Prostate gland (tissue), 2 donors: Measurements from ENCODE around the gene C1orf216. TPM values are rescaled to one million over a fixed set of nuclear protein-coding genes. Genes with fewer than 3 reads are reported as not detected.

ENCODE experiments used
- DNase-seq: peaks from one replicate; pipeline ENCODE4 v3.0.0-alpha.2; 2019; ENCODE audit warnings: low spot score
- H3K27ac ChIP-seq, 2 donors: fragments of 200-600 bp; sonication (generic); 2 replicates each; pipeline ENCODE4 v1.5.1; 2017 to 2019
- H3K27me3 ChIP-seq: fragments of 200-600 bp; sonication (generic); replicated peaks from 2 replicates; pipeline ENCODE4 v1.5.1; 2019; ENCODE audit not compliant: insufficient read depth
- H3K36me3 ChIP-seq, 2 donors: fragments of 200-600 bp; sonication (generic); 1 replicate in 1 of 2; 2 replicates in 1 of 2; pipeline versions ENCODE4 v1.5.1 to v1.8.1; 2017 to 2019
- H3K4me1 ChIP-seq: fragments of 200-600 bp; sonication (generic); replicated peaks from 2 replicates; pipeline ENCODE4 v1.5.1; 2019
- H3K4me3 ChIP-seq, 2 donors: fragments of 200-600 bp; sonication (generic); 2 replicates each; pipeline ENCODE4 v1.5.1; 2017 to 2019
- H3K9me3 ChIP-seq: fragments of 200-600 bp; sonication (generic); 2 replicates; pipeline ENCODE4 v1.5.1; 2017
- POLR2A ChIP-seq: fragments of 450-650 bp; IDR thresholded peaks from one replicate; pipeline ENCODE4 v1.6.1; 2016; ENCODE audit warnings: antibody characterized with exemption, mild to moderate bottlenecking
- POLR2AphosphoS5 ChIP-seq: sonication (generic); formaldehyde crosslinking; IDR thresholded peaks from one replicate; pipeline ENCODE4 v1.6.1; 2017; ENCODE audit warnings: antibody characterized with exemption
- WGBS: methylation state at CpG from one replicate; pipeline ENCODE4 v1.1.5; 2018; 5-methylcytosine and 5-hydroxymethylcytosine counted together
- intact Hi-C: fragments of 100-400 bp; cut with DNase I; formaldehyde crosslinking; loops from one replicate; pipeline ENCODE4 v1.14.2; 2022
- total RNA-seq, 2 donors: library from RNA; depleted of rRNA; stranded (reverse); fragments of >200 nt; gene quantifications; one replicate each; pipeline ENCODE4 v1.1.0, GENCODE V29; 2016
- TF ChIP-seq, protein P1 (sequence below), 4 experiments: fragments of 200-600 bp in 2 of 4; fragments of 450-650 bp in 2 of 4; sonication (generic) in 2 of 4; IDR thresholded peaks; 1 replicate in 3 of 4; 2 replicates in 1 of 4; pipeline ENCODE4 v1.5.1; 2016 to 2019; ENCODE audit warnings: antibody characterized with exemption in 4 of 4, mild to moderate bottlenecking in 2 of 4, moderate library complexity in 2 of 4

The C1orf216 gene
- total RNA-seq, 2 donors from 2014 or later: 10.1 to 12.9 TPM

DNA sequence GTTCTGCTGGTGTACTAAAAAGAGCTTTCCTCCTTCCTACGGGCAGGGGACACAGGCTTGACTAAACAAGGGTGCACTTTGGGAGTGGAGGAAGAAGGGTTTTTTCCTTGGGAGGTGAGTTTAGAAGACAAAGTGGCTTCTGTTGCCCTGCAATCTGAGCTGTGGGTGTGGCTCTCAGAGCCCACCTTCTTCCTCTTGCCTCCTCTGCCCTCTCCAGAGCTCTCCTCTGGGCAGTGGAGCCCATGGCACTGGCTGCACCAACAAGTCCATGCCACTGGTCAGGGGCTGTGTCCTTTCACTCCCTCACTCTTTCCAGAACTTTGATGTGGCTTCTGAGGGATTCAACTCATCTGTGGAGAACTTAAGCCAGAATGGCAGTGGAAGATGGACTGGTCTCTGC is 51.8 kb downstream of the C1orf216 start:
- H3K4me1 ChIP-seq: no peaks in the 10 kb centered on the region
- H3K9me3 ChIP-seq: no peaks in the 10 kb centered on the region
- no peak overlapping the region for H3K27ac ChIP-seq
- no peaks in the 10 kb centered on the region for H3K36me3 ChIP-seq
- no peak for DNase-seq
- H3K27me3 ChIP-seq: no peaks in the 10 kb centered on the region
- TF ChIP-seq, protein P1, sequence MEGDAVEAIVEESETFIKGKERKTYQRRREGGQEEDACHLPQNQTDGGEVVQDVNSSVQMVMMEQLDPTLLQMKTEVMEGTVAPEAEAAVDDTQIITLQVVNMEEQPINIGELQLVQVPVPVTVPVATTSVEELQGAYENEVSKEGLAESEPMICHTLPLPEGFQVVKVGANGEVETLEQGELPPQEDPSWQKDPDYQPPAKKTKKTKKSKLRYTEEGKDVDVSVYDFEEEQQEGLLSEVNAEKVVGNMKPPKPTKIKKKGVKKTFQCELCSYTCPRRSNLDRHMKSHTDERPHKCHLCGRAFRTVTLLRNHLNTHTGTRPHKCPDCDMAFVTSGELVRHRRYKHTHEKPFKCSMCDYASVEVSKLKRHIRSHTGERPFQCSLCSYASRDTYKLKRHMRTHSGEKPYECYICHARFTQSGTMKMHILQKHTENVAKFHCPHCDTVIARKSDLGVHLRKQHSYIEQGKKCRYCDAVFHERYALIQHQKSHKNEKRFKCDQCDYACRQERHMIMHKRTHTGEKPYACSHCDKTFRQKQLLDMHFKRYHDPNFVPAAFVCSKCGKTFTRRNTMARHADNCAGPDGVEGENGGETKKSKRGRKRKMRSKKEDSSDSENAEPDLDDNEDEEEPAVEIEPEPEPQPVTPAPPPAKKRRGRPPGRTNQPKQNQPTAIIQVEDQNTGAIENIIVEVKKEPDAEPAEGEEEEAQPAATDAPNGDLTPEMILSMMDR (IDR thresholded peaks at IDR 0.05): no peak
- TF ChIP-seq POLR2AphosphoS5 (no peak), POLR2A (no peak)
- WGBS: 18% methylated on average over 1 of the region's 1 CpG
- H3K4me3 ChIP-seq: no peak overlapping the region
- intact Hi-C loops: no loop called here

DNA sequence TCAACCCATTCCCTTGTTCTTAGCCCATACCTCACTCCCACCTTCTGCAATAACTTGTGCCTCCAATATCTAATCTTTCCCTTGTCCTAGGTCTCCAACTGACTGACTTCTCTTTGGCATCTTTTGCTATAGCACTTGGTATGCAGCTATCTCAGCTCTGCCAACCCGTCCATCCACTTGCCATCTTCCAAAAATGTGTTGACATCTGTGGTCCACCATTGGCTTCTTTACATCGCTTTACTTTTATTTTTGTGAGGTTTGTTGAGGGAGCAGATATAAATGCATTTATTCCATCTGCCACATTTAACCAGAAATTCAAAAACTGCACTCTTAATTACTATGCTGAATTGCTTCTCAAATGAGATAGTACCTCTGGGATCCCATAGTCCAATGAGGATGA is 52.5 kb downstream of the C1orf216 start:
- intact Hi-C loops: no loop called here
- Histone ChIP-seq H3K36me3 (no peaks in the 10 kb centered on the region), H3K9me3 (no peaks in the 10 kb centered on the region), H3K4me3 (no peak overlapping the region), H3K27me3 (no peaks in the 10 kb centered on the region), H3K4me1 (no peaks in the 10 kb centered on the region), H3K27ac (no peak overlapping the region)
- no peak for DNase-seq
- 93% methylated on average over 2 of the region's 2 CpGs for WGBS
- TF ChIP-seq POLR2A (no peak), POLR2AphosphoS5 (no peak)
- TF ChIP-seq, protein P1 (IDR thresholded peaks at IDR 0.05): no peak

Other genes with a start within 250 kb of the C1orf216 start
- gene KIAA0319L, start 161.5 kb downstream of the C1orf216 start, total RNA-seq: 100 to 1,000 TPM; 109 to 124 TPM
- gene NCDN, start 161.1 kb downstream of the C1orf216 start, total RNA-seq: 10 to 100 TPM; 37.6 to 49.4 TPM
- 1 to 10 TPM; 2.0 to 2.2 TPM for gene TFAP2E, start 145.6 kb downstream of the C1orf216 start, total RNA-seq
- gene PSMB2, start 77.4 kb downstream of the C1orf216 start, total RNA-seq: 10 to 100 TPM; 53.6 to 64.8 TPM
- gene CLSPN, start 51.1 kb upstream of the C1orf216 start, total RNA-seq: 1 to 10 TPM in 1 of 2 donors, under 1 TPM in 1; 0.73 to 3.4 TPM
- gene AGO4, start 89.1 kb upstream of the C1orf216 start, total RNA-seq: 10 to 100 TPM; 11.7 to 15.2 TPM
- gene AGO1, start 164.3 kb upstream of the C1orf216 start, total RNA-seq: 10 to 100 TPM; 31.8 to 52.0 TPM
- gene AGO3, start 212.2 kb upstream of the C1orf216 start, total RNA-seq: 10 to 100 TPM; 19.4 to 32.7 TPM